IPS-NIHi11 (cell line): ENCODE results near the gene OR52A1.
"Not testable (repeated sequence)": the region's sequence is repeated elsewhere in the genome, so short reads cannot be mapped to it uniquely, and the experiment has no call there.

Source experiments
- DNase-seq: peaks from one replicate; pipeline ENCODE4 v3.0.0; 2012; ENCODE audit warnings: mixed read lengths, low spot score

OR52A1 gene

DNA sequence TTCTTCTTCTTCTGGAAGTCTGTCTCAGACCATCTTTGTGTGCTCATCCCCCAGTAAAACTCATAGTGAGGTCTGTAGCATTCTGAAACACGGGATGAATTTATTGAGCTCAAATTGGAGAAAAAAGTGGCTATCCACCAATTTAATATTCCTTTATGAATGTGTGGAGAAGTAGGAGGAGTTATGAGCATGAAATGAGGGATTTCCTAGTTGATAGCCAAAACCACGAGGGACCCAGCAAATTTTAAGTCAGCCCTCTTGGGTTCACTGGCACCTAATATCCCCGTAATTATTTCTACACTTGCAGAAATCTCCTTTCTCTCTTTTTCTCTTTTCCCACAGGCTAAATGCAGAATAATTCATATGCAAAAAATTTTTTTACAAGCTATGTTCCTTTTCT is at the start of gene OR52A1:
OR52A1 (minus strand) TSS at position 101 of the 400 bp plus-strand sequence. CDS start 2,388 bp downstream, outside the sequence.
- DNase-seq, result no peak

DNA sequence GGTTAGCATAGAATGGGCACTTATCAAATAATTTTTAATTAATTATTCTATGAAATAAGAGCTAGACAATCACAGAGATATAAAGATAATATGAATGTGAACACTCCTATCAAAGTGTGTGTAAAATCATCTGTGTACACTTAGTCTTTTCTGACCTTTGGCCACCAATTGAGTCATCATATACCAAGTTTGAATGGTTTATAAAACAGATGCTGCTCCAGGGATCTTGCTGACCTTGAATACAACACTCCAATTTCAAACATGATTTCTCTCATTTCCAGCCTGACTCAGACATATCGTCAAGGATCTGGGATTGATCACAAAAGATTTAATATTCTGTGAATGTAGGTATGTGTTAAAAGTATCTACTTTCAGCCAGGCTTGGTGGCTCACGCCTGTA is 48.8 kb upstream of the OR52A1 start:
- DNase-seq, result no peak

DNA sequence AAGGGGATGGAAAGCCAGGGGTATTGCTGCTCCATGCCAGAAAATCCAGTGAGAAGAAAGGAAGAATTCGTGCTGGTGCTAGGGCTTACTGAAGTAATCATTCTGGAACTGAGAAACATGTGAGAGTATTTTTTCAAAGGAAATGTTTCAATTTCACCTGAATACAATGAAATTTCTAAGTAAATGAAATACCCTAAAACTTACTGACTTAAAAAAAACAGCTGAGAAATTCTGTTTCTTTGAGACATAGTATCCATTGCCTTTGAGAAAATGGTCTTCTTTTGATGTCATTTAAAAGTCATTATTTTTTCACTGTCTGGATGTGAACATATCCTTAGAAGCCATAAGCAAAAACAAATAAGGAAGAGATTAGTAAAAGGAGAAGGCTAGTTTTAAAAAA is 46.0 kb upstream of the OR52A1 start, which contains the start of gene OR51V1:
OR51V1 (minus strand) TSS at position 101 of the 400 bp plus-strand sequence; CDS start at position 101, 0 bp downstream.
- DNase-seq, result no peak

DNA sequence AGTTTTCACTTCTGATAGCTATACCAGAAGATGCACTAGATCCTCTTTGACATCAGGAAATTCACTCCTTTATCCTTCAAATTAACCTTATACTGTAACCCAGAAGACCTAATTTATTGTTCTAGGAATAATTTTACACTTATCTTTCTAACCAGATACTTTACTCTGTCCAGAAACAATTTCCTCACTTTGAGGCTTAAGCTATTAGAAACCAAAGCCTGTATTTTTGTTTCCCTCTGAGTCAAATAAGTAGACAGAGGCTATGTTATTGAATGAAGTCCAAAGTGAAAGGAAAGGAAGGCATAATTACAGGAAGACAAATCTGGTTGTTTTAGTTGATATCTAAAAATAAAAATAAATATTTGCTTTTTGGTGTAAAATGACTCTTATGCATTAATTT is 43.7 kb upstream of the OR52A1 start:
- no peak for DNase-seq

DNA sequence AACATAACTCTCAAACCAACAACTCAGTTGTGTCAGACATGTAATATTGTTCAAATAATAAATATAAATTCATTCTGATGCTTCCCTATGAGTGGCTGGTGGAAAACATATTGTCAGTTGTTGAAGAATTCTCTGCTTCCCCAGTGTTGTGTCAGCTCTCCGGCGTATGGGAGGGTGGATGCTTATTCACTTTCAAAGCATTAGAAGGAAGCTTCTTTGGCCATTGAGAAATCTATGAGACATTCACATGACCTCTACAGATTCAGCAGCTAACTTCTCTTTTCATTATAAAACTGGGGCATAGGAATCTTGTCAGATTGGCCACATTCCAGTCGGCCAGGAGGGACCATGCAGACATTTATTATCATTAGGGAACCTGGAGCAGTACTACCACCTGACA is 43.0 kb upstream of the OR52A1 start:
- DNase-seq, result no peak

DNA sequence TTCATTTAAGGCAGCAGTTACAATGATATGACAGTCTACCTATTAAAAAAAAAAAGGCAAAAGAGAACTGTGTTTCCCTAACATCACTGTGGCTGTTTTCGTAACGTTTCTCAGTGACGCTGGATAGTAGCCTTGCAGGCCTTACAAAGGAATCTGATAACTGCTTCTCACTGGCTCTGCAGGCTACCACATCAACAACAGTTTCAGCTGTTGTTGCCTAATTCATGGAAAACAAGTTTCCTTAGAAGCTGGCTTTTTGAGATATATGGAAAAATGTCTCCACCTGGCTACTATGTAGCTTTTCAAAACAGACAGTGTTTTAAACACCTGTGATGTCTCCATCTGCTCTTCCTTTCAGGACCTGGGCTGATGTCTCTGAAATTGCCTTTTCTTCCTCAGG is 42.2 kb upstream of the OR52A1 start:
- DNase-seq, result no peak

DNA sequence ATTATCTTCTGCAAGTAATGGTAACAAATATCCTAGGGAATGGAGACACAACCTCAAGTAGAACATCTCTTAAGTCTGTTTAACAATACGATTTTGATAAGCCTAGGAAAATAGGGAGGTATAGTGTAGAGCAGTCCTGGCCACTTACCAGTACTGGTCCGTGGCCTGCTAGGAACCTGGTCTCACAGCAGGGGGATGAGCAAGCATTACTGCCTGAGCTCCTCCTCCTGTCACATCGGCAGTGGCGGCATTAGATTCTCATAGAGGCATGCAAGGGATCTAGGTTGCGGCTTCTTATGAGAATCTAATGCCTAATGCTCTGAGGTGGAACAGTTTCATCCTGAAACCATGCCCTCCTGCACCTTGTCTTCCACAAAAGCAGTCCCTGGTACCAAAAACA is 41.5 kb upstream of the OR52A1 start:
- DNase-seq, result no peak

DNA sequence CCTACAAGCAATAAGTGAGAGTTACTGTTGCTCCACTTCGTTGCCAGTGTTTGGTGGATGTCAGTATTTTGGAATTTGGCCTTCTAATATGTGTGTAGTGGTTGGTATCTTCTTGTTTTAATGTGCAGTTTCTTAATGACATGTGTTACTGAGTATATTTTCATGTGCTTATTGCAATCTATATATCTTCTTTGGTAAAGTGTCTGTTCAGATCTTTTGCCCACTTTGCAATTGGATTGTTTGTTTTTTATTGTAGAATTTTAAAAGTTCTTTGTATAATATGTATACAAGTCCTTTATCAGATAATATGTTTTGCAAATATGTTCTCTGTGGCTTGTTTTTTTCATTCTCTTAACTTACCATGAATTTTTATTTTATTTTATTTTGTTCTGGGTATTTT is 38.2 kb upstream of the OR52A1 start:
- DNase-seq, result no peak

DNA sequence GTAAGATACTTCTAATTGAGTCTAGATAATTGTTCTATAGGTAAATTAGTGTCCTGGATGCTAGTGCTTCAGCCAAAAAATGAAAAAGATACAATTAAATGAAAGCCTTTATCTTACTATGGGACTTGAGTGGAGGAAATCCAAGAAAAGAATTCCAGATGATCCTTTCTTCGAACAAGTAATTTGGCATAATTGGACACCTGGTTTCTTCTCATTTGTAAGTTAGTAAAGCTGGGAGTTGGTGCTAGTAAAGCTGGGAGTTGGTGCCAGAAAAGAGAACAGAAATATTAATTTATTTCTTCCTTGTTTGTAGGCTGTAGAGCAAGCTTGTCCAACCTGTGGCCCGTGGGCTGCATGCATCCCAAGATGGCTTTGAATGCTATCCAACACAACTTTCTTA is 33.6 kb upstream of the OR52A1 start:
- DNase-seq, result no peak

DNA sequence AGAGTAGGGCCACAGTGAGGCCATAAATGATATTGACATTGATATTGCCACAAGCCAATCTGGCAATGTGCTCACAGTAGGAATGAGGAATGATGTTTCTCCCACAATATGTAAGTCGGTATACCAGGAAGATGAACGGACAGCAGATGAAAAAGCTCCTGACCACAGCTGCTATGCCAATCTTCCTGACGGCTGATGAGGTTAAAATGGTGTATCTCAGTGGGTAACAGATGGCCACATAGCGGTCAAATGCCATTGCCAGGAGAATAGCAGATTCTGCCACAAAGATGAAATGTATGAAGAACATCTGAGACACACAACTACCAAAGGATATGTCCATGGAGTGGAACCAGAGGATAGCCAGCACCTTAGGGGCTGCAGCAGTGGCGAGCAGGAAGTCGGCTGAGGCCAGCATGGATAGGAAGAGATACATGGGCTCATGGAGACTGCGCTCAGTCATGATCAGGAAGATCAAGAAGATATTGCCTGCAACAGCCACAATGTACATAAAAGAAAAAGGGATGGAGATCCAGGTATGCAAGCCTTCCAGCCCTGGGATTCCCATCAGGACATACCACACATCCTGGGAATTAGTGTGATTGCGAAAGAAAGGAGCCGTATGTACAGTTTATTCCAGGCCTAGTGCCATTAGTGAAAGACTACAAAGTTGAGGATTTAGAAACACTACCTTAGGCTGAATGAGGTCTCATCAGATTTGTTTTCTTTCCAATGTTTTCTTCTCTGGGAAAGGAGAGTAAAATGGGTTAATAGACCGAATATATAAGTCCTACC is 23.7 kb upstream of the OR52A1 start:
- DNase-seq, result no peak

DNA sequence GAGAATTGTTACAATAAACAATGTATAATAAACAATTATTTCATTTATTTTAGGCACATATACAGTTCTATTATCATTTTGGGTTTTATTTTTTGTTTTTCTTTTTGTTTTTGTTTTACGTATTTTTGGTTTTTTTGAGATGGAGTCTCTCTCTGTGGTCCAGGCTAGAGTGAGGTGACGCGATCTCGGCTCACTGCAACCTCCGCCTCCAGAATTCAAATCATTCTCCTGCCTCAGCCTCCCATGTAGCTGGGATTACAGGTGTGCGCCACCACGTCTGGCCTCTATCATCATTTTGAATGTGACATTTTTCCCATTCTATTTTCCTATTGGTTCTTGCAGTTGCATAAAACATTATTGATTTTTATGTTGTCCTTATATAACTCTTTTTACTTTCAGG is 20.4 kb upstream of the OR52A1 start:
- DNase-seq, result no peak

DNA sequence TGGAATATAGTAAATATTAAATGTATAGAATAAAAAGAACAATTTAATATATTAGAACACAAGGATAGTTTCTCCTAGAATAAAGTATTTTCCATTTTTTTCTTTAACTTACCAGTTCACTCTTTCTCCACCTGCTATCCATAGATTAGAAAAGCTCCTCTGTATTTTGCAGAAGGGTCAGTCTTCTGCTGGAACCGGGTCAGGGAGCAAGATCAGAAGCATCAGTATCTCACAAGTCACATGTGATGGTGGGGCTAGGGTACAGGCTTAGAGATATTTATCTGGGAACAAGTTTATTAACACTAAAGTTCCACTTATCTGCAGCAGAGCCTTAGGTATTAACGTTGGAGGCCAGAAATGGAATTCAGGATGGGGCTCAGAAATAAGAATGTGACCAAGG is 17.3 kb upstream of the OR52A1 start:
- DNase-seq, result no peak

DNA sequence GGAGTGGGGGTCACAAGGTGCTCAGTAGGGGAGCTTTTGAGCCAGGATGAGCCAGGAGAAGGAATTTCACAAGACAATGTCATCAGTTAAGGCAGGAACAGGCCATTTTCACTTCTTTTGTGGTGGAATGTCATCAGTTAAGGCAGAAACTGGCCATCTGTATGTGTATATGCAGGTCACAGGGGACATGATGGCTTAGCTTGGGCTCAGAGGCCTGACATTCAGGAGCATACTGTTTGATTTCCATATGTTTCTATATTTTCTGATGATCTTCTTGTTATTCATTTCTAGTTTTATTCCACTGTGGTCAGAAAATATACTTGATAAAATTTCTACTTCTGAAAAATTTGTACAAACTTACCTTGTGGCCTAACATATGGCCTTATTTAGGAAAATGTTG is 11.3 kb upstream of the OR52A1 start:
- DNase-seq, result not testable (repeated sequence)

DNA sequence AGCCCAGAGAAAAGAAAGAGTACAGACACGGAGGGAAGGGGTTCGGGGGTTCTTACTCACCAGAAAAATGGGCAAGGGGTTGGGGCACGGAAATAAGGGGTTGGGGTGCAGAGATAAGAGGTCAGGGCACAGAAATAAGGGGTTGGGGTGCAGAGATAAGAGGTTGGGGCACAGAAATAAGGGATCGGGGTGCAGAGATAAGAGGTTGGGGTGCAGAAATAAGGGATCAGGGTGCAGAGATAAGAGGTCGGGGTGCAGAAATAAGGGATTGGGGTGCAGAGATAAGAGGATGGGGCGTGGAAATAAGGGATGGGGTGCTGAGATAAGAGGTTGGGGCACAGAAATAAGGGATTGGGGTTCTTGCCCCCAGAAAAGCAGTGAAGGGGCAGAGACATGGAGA is 10.2 kb upstream of the OR52A1 start:
- not testable (repeated sequence) for DNase-seq

DNA sequence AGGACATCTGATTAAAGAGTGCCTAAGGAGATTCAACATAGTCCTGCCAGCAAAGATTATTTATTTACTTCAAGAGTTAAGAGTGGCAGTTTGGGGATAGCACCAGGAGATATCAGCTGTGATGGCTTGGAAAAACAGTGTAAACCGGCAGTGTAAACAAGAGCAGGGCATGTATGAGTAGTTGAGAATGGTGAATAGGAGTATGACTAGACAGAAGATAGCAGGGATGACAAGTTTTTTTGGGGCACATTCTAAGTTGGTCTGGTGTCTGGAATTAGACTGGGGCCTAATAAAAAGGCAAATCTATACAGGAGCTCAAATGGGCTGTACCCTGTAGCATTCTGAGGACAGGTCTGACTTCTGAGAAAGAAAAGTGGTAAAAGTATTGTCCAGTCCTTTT is 6.5 kb upstream of the OR52A1 start:
- not testable (repeated sequence) for DNase-seq

DNA sequence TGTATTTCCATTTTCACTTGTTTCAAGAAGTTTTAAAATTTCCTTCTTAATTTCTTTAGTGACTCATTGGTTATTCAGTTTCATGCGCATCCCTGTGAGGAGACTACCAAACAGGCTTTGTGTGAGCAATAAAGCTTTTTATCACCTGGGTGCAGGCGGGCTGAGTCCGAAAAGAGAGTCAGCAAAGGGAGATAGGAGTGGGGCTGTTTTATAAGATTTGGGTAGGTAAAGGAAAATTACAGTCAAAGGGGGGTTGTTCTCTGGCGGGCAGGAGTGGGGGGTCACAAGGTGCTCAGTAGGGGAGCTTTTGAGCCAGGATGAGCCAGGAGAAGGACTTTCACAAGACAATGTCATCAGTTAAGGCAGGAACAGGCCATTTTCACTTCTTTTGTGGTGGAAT is 5.7 kb upstream of the OR52A1 start:
- DNase-seq, result not testable (repeated sequence)

DNA sequence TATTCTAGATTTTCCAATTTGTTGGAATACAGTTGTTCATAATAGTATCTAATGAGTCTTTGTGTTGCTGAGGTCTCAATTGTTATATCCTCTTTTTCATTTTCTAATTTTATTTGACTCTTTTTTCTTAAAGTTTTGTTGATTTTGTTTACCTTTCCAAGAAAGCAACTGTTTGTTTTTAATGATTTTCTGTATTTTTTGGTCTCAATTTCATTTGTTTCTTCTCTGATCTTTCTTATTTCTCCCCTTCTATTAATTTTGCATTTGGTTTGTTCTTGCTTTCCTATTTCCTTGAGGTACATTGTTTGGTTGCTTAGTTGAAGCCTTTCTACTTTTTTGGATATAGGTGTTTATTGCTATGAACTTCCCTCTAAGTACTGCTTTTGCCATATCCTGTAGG is 5.2 kb upstream of the OR52A1 start:
- DNase-seq, result no peak

DNA sequence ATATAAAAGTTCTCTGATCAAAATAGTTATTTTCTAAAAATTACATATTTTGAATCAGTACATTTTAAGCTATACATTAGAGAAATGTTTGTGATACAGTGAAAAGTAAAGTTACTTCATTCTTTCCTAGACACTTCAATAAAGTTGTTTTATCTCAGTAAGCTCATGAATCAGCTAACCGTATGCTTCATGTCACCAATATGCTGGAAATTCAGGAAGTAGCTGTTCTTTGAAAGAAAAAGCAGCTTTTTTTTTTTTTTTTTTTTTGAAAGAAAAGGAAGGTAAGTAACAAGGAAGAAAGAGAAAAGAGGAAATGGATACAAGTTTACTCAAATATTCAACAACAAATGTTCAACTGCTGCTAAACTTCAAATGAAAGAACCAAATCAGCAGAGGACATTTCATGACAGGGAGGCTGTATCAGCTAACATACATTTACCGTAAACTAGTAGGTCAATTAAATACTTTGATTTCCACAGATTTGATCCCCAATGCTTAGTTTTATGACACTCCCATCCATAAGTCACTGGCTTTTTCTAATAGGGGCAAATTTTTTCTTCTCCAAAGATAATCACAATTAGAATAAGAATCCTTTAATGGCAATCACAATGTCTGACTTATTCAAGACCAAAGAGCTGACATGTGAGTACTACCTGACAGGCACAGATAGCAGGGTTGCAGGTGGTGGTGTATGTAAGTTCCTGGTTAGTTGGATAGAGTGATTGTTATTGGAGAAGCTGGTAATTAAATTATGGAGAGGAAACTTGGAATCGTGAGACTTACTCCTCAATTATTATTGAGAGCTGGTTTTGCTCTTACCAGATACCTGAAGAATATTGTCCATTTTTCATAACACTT is 754 bp downstream of the OR52A1 start:
- no peak for DNase-seq

DNA sequence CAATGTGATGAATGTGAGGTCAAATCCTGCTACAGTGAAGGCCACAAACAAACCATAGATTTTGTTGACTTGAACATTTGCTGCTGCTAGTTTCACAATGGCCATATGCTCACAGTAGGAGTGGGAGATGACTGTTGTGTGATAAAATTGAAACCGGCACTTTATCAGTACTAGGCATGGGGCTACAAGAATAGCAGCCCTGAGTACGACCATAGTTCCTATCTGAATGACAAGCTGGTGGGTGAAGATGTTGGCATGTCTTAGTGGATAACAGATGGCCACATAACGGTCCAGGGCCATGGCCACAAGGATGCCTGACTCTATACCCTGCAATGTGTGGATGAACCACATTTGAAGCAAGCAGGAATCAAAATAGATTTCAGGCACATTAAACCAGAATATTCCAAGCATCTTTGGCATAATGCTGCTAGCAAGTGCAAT is 2.8 kb downstream of the OR52A1 start:
- no peak for DNase-seq

DNA sequence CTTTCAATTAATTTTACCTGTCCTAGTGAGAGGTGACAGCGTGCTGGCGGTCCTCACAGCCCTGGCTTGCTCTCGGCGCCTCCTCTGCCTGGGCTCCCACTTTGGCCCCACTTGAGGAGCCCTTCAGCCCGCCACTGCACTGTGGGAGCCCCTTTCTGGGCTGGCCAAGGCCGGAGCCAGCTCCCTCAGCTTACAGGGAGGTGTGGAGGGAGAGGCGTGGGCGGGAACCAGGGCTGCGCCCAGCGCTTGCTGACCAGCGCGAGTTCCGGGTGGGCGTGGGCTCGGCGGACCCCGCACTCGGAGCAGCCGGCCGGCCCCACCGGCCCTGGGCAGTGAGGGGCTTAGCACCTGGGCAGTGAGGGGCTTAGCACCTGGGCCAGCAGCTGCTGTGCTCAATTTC is 10.4 kb downstream of the OR52A1 start:
- not testable (repeated sequence) for DNase-seq

DNA sequence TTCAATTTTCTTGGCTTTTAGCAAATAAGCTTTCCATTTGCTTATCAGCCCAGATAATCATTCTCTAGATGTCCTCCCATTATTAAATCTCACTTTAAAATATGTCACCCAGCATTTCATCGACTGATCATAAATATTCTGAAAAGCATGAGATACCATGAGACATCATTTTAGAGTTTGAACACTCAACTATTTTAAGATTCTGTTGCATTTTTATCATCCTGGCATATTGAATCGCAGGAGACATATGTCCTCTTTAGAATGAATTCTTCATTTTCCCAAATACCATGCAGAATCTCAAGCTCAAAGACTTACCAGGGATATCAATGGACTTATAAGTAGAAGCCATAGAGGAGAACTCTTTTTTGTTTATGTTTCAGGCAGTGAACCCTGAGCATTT is 16.6 kb downstream of the OR52A1 start, which contains the start of gene OR52A5:
OR52A5 (minus strand) TSS at position 361 of the 400 bp plus-strand sequence. CDS start 5,714 bp downstream, outside the sequence.
- no peak for DNase-seq

DNA sequence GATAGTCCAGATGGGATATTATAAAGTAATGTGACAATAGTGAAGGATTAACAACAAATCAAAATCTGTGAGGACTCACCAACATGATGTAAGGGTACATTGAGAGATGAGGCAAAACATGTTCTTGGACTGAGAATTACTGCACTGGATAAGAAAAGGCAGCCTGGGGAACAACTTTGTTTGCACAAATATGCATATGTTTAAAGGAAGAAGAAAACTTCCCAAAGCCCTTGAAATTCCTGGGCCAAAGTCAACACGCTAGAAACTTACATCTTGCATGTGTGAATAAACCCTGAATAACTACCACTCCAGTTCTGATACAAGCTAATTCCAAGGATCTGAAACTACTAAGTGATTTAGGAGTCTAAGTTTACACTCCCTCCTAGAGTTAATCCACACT is 17.5 kb downstream of the OR52A1 start:
- no peak for DNase-seq

DNA sequence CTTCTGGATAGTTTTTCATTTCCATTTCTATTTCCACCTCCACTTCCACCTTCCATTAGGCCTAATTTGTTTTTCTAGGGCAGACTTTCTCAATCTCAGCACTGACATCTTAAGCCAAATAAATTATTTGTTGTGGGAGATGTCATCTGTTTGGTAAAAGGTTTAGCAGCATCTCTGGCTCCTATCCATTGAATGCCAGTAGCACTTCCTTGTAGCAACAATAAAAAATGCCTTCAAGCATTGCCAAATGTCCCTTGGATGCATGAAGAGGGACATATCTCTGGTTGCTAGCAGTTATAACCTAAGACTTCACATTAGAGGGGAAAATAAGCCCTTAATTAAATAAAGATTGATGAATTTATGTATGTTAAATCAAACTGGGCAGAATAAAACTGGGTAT is 18.3 kb downstream of the OR52A1 start:
- no peak for DNase-seq
